GM20431 (cell line): ENCODE results near the gene KRTAP9-7.
"Not testable (repeated sequence)": the region's sequence is repeated elsewhere in the genome, so short reads cannot be mapped to it uniquely, and the experiment has no call there.

Experiments used
- in situ Hi-C: fragments of 300-500 bp; cut with MseI, MboI; formaldehyde crosslinking; loops from one replicate; pipeline ENCODE4 v1.15.0; 2020; ENCODE audit warnings: low sequenced_read_pairs; ENCODE audit not compliant: unreplicated experiment

Gene KRTAP9-7, protein sequence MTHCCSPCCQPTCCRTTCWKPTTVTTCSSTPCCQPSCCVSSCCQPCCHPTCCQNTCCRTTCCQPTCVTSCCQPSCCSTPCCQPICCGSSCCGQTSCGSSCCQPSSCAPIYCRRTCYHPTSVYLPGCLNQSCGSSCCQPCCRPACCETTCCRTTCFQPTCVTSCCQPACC

GRCh38 chr17:41275648-41276190 is at the start of gene KRTAP9-7:
Gene KRTAP9-7, plus strand, starts transcription at chr17:41275698. Its CDS starts 0 bp downstream, at chr17:41275698.
- in situ Hi-C loops: not testable (repeated sequence)

- in situ Hi-C loops: no loop called here
Measured at GRCh38 chr17:41226051-41226450, 49.4 kb upstream of the KRTAP9-7 start.

DNA sequence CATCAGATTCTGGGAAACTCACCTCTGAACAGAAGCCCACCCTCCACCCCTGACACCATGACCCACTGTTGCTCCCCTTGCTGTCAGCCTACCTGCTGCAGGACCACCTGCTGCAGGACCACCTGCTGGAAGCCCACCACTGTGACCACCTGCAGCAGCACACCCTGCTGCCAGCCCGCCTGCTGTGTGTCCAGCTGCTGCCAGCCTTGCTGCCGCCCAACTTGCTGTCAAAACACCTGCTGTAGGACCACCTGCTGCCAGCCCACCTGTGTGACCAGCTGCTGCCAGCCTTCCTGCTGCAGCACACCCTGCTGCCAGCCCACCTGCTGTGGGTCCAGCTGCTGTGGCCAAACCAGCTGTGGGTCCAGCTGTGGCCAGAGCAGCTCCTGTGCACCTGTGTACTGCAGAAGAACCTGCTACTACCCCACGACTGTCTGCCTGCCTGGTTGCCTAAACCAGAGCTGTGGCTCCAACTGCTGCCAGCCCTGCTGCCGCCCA is 48.9 kb upstream of the KRTAP9-7 start, which contains the start of gene KRTAP9-2:
TSS of gene KRTAP9-2 (plus strand) at position 51 of the 498 bp plus-strand sequence. CDS start at position 58, 7 bp downstream.
- in situ Hi-C loops: not testable (repeated sequence)

- in situ Hi-C loops: no loop called here
Measured at GRCh38 chr17:41230094-41230493, 45.4 kb upstream of the KRTAP9-7 start.

GRCh38 chr17:41231731-41232130 is 43.8 kb upstream of the KRTAP9-7 start:
- in situ Hi-C loops: no loop called here

GRCh38 chr17:41232399-41233105 is 42.9 kb upstream of the KRTAP9-7 start, which contains the start of gene KRTAP9-3:
Gene KRTAP9-3, plus strand, starts transcription at chr17:41232449. Its CDS starts 53 bp downstream, at chr17:41232502.
- in situ Hi-C loops: not testable (repeated sequence)

GRCh38 chr17:41237116-41237515 is 38.4 kb upstream of the KRTAP9-7 start:
- in situ Hi-C loops: not testable (repeated sequence)

GRCh38 chr17:41237949-41238437 is 37.5 kb upstream of the KRTAP9-7 start, which contains the start of gene KRTAP9-8:
Gene KRTAP9-8, plus strand, starts transcription at chr17:41237999. Its CDS starts 53 bp downstream, at chr17:41238052.
- in situ Hi-C loops: not testable (repeated sequence)

- in situ Hi-C loops: not testable (repeated sequence)
Measured at GRCh38 chr17:41246995-41247787, 28.3 kb upstream of the KRTAP9-7 start.

- in situ Hi-C loops: not testable (repeated sequence)
Measured at GRCh38 chr17:41249637-41250240, 25.8 kb upstream of the KRTAP9-7 start, which contains the start of gene KRTAP9-4. Gene KRTAP9-4, plus strand, starts transcription at chr17:41249687. Its CDS starts 34 bp downstream, at chr17:41249721.

GRCh38 chr17:41251261-41251660 is 24.2 kb upstream of the KRTAP9-7 start:
- in situ Hi-C loops: no loop called here

DNA sequence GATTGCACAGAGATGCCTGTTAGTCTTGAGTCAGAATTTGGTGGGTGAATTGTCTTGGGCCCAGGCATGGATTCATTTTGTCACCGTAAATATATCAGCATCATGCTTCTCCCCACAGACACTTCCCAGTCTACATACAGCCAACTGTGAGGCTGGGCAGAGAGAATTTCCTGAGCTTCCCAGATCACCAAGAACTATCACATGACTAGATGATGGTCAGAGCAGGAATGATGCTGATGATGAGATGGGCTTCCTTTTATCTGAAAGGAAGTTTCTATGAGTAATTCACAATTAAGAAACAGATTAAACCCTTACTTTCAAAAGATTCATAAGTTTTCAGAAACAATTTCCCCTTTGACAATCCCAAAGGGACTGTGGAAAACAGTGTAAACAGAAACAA is 20.6 kb upstream of the KRTAP9-7 start:
- in situ Hi-C loops: no loop called here

DNA sequence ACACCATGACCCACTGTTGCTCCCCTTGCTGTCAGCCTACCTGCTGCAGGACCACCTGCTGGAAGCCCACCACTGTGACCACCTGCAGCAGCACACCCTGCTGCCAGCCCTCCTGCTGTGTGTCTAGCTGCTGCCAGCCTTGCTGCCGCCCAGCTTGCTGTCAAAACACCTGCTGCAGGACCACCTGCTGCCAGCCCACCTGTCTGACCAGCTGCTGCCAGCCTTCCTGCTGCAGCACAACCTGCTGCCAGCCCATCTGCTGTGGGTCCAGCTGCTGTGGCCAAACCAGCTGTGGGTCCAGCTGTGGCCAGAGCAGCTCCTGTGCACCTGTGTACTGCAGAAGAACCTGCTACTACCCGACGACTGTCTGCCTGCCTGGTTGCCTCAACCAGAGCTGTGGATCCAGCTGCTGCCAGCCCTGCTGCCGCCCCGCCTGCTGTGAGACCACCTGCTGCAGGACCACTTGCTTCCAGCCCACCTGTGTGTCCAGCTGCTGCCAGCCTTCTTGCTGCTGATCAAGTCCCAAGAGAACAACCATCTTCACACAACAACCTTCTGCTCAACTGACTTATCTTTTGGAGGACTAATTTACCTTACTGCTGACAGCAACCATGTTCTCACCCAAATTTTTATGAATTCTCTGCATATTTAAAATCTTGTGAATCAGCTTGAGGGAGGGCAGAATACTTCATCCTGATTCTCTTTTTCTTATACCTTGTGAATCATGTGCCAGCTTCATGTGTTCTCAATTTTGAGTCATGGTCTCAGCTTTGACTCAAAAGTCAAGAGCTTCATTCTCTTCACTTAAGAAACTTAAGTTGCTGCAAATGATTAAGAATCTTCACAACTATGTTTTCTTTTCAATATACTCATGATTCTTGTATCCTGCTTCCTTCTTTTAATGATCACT is 19.9 kb upstream of the KRTAP9-7 start, which contains the start of gene KRTAP9-9:
TSS of gene KRTAP9-9 (plus strand) at position 4 of the 910 bp plus-strand sequence.
- in situ Hi-C loops: not testable (repeated sequence)

GRCh38 chr17:41256291-41256685 is 19.2 kb upstream of the KRTAP9-7 start:
- in situ Hi-C loops: no loop called here

GRCh38 chr17:41258406-41258805 is 17.1 kb upstream of the KRTAP9-7 start:
- in situ Hi-C loops: no loop called here

- in situ Hi-C loops: no loop called here
Measured at GRCh38 chr17:41263212-41263611, 12.3 kb upstream of the KRTAP9-7 start.

DNA sequence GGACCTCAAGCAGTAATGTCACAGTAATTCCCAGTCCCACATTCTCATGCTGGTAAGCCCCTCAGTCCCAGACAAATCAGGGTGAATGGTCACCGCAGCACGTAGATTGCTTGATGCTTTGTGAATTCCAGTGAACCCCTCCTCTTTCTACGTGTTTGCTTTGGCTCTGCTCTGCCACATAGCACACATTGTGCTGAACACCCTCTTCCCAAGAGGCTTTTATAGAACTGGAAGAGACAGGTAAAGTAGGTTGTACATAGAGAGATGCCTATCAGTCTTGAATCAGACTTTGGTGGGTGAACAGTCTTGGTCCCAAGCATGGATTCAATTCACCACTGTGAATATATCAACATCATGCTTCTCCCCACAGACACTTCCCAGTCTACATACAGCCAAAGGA is 10.9 kb upstream of the KRTAP9-7 start:
- in situ Hi-C loops: no loop called here

- in situ Hi-C loops: no loop called here
Measured at GRCh38 chr17:41265078-41265477, 10.4 kb upstream of the KRTAP9-7 start, which contains the start of gene KRTAP9-6. Gene KRTAP9-6, plus strand, starts transcription at chr17:41265378. Its CDS starts 0 bp downstream, at chr17:41265378.
